ENCODE measurements around the gene ASRGL1.

The ASRGL1 gene

GRCh38 chr11:62419314-62419929 lies 82.2 kb downstream of the ASRGL1 start:
- Mint-ChIP-seq H3K36me3 (no peaks in the 10 kb centered on the region), H3K27ac (no peak overlapping the region), H3K27me3 (peaks cover 55% of the 10 kb centered on the region), H3K9me3 (no peaks in the 10 kb centered on the region), H3K4me3 (no peak overlapping the region), H3K4me1 (peaks cover 3% of the 10 kb centered on the region)
- CTCF ChIA-PET: interaction anchor here (0.7 to 2.7 kb wide), 4 partner anchors 17 to 141 kb away, joined by 3 to 13 read pairs (median 4); no protein-coding TSS in a partner anchor
- DNase-seq: no peak

GRCh38 chr11:62419943-62420342 lies 82.7 kb downstream of the ASRGL1 start:
- no peak overlapping the region for H3K27ac Mint-ChIP-seq
- CTCF ChIA-PET: interaction anchor here (0.7 to 2.7 kb wide), 3 partner anchors 16 to 123 kb away, joined by 3 to 13 read pairs (median 3); no protein-coding TSS in a partner anchor

GRCh38 chr11:62420882-62421281 lies 83.6 kb downstream of the ASRGL1 start:
- CTCF ChIA-PET: interaction anchor here (7.1 to 9.2 kb wide), 2 partner anchors 26 to 123 kb away, joined by 61 to 161 read pairs; no protein-coding TSS in a partner anchor
- no peaks in the 10 kb centered on the region for H3K9me3 Mint-ChIP-seq
- no peak overlapping the region for H3K27ac Mint-ChIP-seq
- peaks cover 11% of the 10 kb centered on the region for H3K4me1 Mint-ChIP-seq
- H3K4me3 Mint-ChIP-seq: no peak overlapping the region
- H3K36me3 Mint-ChIP-seq: no peaks in the 10 kb centered on the region
- no peak for DNase-seq
- peaks cover 54% of the 10 kb centered on the region for H3K27me3 Mint-ChIP-seq

More at GRCh38 chr11:62419943-62420342, 82.7 kb downstream of the ASRGL1 start:
- H3K9me3 Mint-ChIP-seq: no peaks in the 10 kb centered on the region
- H3K4me1 Mint-ChIP-seq: peaks cover 8% of the 10 kb centered on the region
- DNase-seq: no peak
- no peaks in the 10 kb centered on the region for H3K36me3 Mint-ChIP-seq
- no peak overlapping the region for H3K4me3 Mint-ChIP-seq
- H3K27me3 Mint-ChIP-seq: peaks cover 59% of the 10 kb centered on the region

- H3K9me3 Mint-ChIP-seq: no peaks in the 10 kb centered on the region
- no peak overlapping the region for H3K4me3 Mint-ChIP-seq
- peaks cover 22% of the 10 kb centered on the region for H3K4me1 Mint-ChIP-seq
- DNase-seq: no peak
- CTCF ChIA-PET: interaction anchor here (0.7 to 9.2 kb wide), 6 partner anchors 20 to 272 kb away, joined by 3 to 161 read pairs (median 34); no protein-coding TSS in a partner anchor
- no peak overlapping the region for H3K27ac Mint-ChIP-seq
- H3K36me3 Mint-ChIP-seq: no peaks in the 10 kb centered on the region
- H3K27me3 Mint-ChIP-seq: peaks cover 54% of the 10 kb centered on the region
Measured at GRCh38 chr11:62421996-62422395, 84.7 kb downstream of the ASRGL1 start.

DNA sequence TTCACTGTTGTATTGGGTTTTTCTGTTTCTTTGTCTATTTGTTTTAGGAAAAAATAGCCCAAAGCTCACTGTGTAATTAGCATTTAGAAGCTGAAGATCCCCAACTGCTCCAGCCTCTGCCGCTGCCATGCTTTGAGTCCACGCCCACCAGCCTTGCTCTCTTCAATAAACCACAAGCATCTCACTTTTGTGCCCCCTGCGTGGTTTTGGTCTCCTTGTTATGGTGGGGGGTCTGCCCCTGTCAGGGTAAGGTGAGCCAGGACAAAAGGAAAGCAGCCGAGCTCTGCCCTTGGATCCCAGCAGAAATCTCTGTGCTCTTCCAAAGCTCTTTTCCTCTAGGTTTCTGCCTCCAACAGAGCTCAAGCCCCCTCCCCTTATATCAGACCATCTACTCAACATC lies 85.8 kb downstream of the ASRGL1 start:
- no peak overlapping the region for H3K4me3 Mint-ChIP-seq
- peaks cover 31% of the 10 kb centered on the region for H3K4me1 Mint-ChIP-seq
- DNase-seq: no peak
- peaks cover 53% of the 10 kb centered on the region for H3K27me3 Mint-ChIP-seq
- no peaks in the 10 kb centered on the region for H3K9me3 Mint-ChIP-seq
- no peaks in the 10 kb centered on the region for H3K36me3 Mint-ChIP-seq
- no peak overlapping the region for H3K27ac Mint-ChIP-seq
- CTCF ChIA-PET: interaction anchor here (1.0 to 9.2 kb wide), 8 partner anchors 21 to 176 kb away, joined by 3 to 161 read pairs (median 18); no protein-coding TSS in a partner anchor

GRCh38 chr11:62427630-62428233 lies 90.5 kb downstream of the ASRGL1 start:
- Mint-ChIP-seq H3K27ac (peak overlapping the region; percentile 86), H3K27me3 (peaks cover 27% of the 10 kb centered on the region), H3K4me1 (peaks cover 61% of the 10 kb centered on the region), H3K36me3 (no peaks in the 10 kb centered on the region), H3K4me3 (no peak overlapping the region), H3K9me3 (no peaks in the 10 kb centered on the region)
- no peak for DNase-seq
- CTCF ChIA-PET: interaction anchor here (1.0 to 9.2 kb wide), 6 partner anchors 33 to 164 kb away, joined by 3 to 161 read pairs (median 33); no protein-coding TSS in a partner anchor

DNA sequence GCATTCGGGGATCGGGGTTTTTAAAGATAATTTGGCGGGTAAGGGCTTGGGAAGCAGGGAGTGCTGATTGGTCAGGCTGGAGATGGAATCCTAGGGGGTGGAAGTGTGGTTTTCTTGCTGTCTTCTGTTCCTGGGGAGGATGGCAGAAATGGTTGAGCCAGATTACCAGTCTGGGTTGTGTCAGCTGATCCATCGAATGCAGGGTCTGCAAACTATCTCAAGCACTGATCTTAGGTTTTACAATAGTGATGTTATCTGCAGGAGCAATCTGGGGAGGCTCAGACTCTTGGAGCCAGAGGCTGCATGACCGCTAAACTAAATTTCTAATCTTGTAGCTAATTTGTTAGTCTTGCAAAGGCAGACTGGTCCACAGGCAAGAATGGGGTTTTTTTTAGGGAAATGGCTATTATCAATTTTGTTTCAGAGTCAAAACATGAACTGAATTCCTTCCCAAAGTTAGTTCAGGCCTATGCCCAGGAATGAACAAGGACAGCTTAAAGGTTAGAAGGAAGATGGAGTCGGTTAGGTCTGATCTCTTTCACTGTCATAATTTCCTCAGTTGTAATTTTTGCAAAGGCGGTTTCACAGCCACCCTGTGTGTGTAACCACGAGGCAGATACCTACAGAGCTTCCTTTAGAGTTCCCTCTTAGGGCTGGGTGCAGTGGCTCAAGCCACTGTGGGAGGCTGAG lies 91.8 kb downstream of the ASRGL1 start:
- H3K4me1 Mint-ChIP-seq: peaks cover 68% of the 10 kb centered on the region
- H3K36me3 Mint-ChIP-seq: no peaks in the 10 kb centered on the region
- H3K27me3 Mint-ChIP-seq: peaks cover 15% of the 10 kb centered on the region
- H3K9me3 Mint-ChIP-seq: no peaks in the 10 kb centered on the region
- CTCF ChIA-PET: interaction anchor here (0.6 to 9.2 kb wide), 5 partner anchors 25 to 265 kb away, joined by 3 to 161 read pairs (median 4); no protein-coding TSS in a partner anchor
- H3K27ac Mint-ChIP-seq: peak overlapping the region; percentile 7
- no peak overlapping the region for H3K4me3 Mint-ChIP-seq
- no peak for DNase-seq

GRCh38 chr11:62430425-62430824 lies 93.2 kb downstream of the ASRGL1 start:
- H3K4me1 Mint-ChIP-seq: peaks cover 63% of the 10 kb centered on the region

GRCh38 chr11:62431171-62431901 lies 94.1 kb downstream of the ASRGL1 start:
- Mint-ChIP-seq H3K27ac (no peak overlapping the region), H3K36me3 (no peaks in the 10 kb centered on the region), H3K4me1 (peaks cover 64% of the 10 kb centered on the region), H3K9me3 (no peaks in the 10 kb centered on the region), H3K4me3 (no peak overlapping the region), H3K27me3 (peaks cover 13% of the 10 kb centered on the region)
- DNase-seq: no peak
- CTCF ChIA-PET: no interaction called here

More at GRCh38 chr11:62430425-62430824, 93.2 kb downstream of the ASRGL1 start:
- Mint-ChIP-seq H3K27ac (no peak overlapping the region), H3K36me3 (no peaks in the 10 kb centered on the region), H3K9me3 (no peaks in the 10 kb centered on the region), H3K4me3 (no peak overlapping the region), H3K27me3 (peaks cover 13% of the 10 kb centered on the region)
- no peak for DNase-seq
- CTCF ChIA-PET: no interaction called here

DNA sequence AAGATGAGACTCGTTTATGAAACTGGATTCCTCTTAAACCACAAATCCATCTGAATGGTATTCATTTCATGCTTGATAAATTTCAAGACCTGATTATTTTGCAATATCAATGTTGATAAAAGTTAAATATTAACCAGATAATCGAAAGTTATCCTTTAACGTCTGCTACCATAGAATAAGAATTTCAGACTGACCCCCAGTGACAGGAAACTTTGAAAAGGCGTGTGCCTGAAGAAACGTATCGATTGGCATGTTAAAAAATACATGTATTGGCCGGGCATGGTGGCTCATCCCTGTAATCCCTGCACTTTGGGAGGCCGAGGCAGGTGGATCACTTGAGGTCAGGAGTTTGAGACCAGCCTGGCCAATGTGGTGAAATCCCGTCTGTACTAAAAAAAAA lies 95.4 kb downstream of the ASRGL1 start:
- Mint-ChIP-seq H3K27me3 (peaks cover 13% of the 10 kb centered on the region), H3K36me3 (no peaks in the 10 kb centered on the region), H3K27ac (no peak overlapping the region), H3K9me3 (no peaks in the 10 kb centered on the region), H3K4me1 (peaks cover 52% of the 10 kb centered on the region), H3K4me3 (no peak overlapping the region)
- CTCF ChIA-PET: no interaction called here
- no peak for DNase-seq

DNA sequence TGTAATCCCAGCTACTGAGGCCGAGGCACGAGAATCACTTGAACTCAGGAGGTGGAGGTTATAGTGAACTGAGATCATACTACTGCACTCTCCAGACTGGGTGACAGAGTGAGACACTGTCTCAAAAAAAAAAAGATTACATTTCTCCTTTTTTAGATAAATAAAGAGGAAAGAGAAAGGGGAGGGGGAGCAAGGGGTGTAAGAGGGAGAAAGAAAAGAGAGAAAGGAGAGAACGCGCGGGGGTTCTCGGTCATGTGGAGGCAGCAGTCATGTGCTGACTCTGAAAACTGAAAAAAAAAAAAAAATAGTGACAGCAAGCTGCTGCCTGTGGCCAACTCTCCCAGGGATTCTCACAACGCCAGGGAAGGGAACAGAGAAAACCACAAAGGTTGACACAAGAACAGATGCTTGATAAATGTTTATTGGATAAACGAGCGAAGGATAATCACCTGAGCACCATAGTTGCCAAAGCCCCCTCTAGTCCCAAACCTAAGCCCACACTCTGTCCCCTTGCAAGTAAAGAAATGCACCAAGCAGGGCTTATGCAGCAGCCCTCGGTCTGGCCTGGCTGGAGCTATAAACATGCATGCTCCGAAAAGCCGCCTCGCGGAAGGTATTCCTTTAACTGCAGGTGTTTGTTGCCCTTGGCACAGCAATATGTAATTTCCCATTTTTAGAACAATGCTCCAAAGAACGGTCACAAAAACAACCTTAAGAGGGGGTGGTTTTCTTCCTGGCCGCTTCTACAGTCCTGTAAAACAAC lies 96.1 kb downstream of the ASRGL1 start:
- no peaks in the 10 kb centered on the region for H3K9me3 Mint-ChIP-seq
- no peaks in the 10 kb centered on the region for H3K36me3 Mint-ChIP-seq
- CTCF ChIA-PET: interaction anchor here (1.2 kb wide), 1 partner anchor 38 kb away, joined by 4 read pairs; no protein-coding TSS in a partner anchor
- peaks cover 48% of the 10 kb centered on the region for H3K4me1 Mint-ChIP-seq
- H3K4me3 Mint-ChIP-seq: no peak overlapping the region
- H3K27ac Mint-ChIP-seq: no peak overlapping the region
- peaks cover 13% of the 10 kb centered on the region for H3K27me3 Mint-ChIP-seq
- no peak for DNase-seq

- DNase-seq: no peak
- Mint-ChIP-seq H3K27ac (no peak overlapping the region), H3K36me3 (no peaks in the 10 kb centered on the region), H3K4me1 (peaks cover 44% of the 10 kb centered on the region), H3K27me3 (peaks cover 13% of the 10 kb centered on the region), H3K4me3 (no peak overlapping the region), H3K9me3 (no peaks in the 10 kb centered on the region)
- CTCF ChIA-PET: interaction anchor here (1.2 kb wide), 1 partner anchor 39 kb away, joined by 4 read pairs; no protein-coding TSS in a partner anchor
Measured at GRCh38 chr11:62433904-62434276, 96.6 kb downstream of the ASRGL1 start.

All from activated naive CD4-positive, alpha-beta T cell treated with anti-CD3 and anti-CD28 coated beads, Interleukin-2, amount 10 ng/mL, durations not matched to agents 7 days and 5 days (primary cell).